Stimulated activated naive CD4-positive, alpha-beta T cell (primary cell): Measurements from ENCODE around the gene XPO6.

Experiments used
- DNase-seq, 6 experiments: peaks; one replicate each; lab custom pipeline; 2025; lab: John Stamatoyannopoulos, UW

Gene XPO6

DNA sequence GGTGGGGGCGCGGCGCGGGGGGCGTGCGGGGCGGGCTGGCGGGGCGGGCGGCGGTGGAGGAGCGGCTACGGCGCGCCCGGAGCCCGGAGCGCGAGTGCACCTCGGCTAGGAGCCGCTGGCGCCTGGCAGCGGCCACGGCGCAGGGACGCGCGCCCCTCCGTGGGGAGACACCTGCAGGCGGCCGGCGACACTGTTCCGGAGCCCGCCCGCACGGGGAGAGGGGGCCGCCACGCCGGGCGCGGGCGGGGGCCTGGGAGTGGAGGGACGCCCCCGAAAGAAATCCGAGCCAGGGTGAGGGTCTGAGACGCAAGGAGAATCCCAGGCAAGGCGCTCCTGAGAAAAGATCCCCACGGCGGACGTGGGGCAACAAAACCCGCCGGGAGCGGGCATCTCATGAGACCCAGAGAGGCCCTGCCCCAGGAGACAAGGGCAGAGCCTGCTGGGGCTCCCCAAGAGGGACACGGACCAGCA, 148.1 kb downstream of the XPO6 start, which contains the start of gene GSG1L:
TSS of gene GSG1L (minus strand) at position 124 of the 471 bp plus-strand sequence. CDS start 290 bp downstream, outside the sequence.
- no peak for DNase-seq

DNA sequence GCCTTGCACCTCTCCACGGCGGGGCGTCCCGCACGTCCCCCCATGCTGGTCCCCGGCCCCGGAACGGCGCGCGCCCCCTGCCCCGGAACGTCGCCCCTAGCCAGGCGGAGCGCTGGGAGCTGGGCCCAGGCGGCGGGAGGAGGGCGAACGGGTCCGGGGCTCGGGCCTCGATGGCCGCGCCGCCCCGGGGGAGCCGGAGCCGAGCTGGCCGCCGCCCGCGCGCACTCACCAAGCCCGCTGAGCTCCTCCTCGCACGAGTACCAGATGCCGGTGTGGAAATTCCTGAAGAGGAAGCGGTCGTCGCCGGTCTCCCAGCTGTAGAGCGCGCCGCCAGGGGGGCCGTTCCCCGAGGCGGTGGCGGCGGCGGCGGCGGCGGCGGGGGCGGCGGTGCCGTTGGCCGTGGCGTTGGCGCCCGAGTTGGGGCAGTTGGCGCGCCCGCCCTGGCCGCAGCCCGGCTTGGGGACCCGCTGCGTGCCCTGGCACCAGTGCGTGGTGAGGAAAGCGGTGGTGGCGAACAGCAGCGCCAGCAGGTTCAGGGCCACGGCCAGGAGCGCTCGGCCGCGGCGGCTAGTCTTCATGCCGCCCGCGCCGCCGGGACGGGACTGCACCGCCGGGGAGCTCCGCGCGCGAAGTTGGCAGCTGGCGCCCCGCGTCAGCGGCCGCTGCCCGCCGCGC, 148.8 kb downstream of the XPO6 start:
- no peak for DNase-seq

DNA sequence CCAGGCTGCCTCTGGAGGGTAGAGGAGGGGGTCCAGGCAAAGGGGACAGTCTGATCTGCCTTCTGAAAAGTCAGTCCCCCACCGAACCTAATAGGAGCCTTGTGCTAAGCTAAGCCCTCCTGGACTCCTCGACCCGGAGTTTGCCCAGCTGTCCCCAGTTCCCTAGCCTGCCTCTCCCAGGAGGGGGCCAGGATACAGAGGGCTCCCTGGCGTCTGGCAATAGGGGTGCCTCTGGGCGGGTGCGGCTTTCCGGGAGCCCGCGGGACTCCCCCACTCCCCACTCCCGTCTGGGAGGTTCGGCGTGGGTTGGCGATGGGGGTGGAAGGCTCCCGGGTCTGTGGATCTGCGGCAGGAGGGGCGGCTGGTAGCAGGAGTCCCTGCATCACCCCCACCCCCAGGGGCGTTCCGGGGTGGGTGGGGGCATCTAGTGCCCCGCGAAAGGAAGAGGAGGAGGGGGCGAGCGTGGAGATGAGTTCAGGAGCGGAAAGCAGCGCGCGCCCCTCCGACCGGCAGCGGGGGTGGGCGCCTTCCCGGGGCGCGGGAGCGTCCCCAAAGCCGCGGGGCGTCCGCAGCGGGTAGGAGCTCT, 149.4 kb downstream of the XPO6 start:
- DNase-seq = no peak

DNA sequence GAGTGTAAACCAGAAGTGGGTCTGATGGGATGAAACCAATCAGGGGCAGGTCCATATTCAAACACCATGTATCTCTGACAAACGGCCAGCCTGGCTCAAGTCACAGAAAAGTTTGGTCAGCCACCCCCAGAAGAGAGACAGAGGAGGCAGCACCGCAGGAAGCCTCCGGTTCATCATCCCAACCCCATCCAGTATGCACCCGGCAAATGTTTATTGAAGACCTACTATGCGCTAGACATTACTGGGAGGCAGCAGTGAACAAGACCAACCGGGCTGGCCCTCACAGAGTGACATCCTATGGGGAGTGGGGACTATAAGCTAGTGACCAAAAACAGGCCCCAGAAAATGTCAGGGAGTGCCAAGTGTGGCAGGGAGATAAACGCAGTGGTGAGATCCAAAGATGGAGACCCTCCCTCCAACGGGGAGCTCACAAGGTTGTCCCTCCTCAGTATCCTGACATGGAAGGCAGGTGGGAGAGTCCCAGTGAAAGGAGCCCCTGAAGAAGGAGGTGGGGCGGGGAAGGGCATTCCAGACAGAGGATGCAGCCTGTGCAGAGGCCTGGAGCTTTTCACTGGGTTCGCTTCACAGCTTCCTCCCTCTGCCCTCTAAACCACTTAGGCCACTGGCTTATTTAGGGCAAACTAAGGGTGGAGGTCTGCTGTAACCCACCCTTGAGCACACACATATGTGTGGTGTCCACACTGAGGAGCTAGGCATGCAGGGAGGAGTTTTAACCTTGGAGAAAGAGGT, 150.2 kb downstream of the XPO6 start:
- no peak for DNase-seq

DNA sequence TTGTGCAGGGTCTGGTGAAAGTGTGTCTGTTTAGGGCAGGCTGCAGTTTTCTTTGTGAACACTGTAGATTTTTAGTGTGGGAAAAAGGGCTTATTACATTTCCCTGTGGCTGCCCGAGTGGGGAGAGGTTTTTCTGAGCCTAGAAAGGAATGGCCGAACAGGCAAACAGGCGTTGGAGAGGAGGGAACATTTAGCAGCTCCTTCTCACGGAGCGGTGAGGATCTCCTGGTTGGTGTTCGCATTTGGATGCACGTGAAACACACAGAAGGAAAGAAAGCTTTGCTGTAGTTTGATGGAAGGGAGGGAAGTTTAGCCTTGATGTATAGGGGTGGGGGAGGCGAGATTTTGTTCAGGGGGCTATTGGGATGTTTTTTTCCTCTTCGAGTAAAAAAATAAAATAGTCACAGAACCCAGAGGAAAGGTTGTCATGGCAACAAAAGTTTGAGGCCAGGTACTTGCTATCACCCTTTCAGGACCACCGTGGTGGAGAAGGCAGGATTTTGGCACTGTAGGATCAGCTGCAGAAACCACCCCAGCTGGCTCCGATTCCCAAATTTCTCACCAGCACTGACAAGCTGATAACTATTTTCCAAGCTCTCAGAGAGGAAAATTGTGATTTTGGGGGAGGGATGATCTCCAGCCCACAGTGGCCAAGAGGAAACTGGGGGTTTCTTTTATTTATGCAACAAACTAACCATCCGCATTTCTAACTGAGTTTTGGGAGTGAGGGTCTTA, 151.8 kb downstream of the XPO6 start:
- DNase-seq = no peak

DNA sequence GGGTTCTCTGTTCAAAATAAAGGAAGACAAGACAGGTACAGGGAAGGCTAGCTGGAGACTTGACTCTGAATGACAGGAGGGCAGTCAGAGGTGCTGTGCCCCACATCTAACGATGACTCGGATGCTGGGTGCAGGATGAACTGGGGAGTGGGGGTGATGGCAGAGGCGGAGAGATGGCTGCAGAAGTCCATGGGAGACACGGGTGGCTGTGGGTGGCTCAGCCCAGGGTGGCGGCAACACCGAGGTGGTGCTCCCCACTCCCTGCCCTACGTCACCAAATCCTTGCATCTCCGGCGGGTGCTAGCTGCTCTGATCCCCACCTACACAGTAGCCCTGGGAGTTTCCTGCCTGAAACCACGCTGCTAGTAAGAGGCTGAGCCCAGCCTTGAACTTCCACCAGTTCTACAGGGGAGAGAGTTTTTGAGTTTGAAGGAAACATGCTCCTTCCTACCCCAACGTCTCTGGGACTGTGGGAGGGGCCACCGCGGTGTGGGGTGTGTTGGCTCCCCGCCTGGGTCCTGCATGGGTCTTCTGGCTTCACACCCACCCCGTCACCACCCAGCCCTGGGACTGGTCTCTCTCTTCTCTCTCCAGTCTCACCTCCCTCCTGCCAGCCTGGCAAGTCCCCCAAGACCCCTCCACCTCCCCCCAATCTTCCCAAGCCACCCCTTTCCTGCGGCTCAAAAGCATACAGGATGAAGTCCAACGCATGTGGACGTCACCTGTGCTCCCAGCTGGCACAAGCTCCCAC, 152.8 kb downstream of the XPO6 start:
- DNase-seq = no peak

DNA sequence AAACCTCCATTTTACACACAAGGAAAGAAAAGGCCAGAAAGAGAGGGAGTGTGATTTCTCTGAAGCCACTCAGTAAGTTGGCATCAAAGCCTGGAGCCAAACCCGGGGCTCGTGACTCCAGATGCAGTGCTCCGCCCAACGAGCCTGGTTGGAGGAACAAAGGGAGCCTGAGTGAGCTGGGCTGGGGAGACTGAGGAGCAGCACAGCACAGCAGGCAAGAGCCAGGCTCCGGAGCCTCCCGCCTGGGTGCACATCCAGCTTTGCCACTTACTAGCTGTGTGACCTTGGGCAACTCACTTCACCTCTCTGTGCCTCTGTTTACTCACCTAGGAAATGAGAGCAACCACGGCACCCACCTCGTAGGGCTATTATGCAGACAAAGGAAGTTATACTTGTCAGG, 153.8 kb downstream of the XPO6 start:
- DNase-seq = no peak

DNA sequence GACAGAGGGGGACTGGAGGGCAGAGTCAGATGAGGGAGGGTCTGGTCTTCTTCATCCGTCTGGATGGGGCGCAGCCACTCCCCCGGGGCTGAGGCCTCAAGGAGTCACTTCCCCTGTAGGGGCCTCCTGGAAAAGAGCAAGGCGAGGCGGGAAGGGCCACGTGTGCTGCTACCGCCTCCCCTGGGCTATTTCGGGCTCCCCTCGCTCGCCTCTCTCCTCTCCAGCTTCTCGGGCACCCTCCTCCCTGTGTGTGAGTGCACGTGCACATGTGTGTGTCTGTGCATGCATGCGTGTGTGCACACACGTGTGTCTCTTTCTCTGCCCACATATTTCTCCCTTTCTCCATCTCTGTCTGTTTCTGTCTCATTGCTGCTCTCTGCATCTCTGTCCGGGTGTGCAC, 158.3 kb downstream of the XPO6 start:
- no peak for DNase-seq

DNA sequence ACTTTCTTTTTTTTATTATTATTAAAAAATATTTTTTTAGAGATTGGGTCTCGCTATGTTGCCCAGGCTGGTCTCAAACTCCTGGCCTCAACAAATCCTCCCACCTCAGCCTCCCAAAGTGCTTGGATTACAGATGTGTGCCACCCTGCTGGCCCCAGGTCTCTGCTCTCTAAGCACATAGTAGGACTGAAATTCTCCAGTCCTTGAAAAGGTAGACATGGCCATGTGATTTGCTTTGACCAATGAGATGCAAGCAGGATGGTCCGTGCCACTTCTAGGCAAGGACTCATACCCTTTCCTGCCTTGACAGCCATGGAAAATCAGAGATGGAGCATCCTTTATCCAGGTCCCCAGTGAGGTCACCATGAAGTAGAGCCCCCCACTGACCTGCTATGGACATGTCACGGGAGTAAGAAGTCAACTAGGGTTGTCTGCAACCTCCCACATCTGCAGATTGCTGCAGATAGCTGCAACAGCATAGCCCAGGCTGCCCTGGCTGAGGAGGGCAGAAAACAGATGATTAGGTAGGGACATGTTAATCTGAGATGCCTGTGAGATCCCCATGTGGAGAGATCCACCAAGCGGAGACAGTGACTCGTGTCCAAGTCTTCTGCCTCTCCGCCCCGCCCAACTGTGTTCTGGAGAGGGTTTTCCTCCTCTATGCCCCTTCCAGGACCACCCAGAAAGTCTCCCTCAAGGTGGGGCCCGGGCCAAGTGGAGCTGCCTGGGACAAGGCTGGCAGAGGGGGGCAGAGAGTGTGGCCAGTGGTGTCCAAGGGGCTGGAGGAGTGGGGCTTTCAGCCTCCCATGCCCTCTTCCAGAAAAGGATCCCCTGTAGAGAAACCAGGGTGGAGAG, 159.3 kb downstream of the XPO6 start:
- DNase-seq = no peak

DNA sequence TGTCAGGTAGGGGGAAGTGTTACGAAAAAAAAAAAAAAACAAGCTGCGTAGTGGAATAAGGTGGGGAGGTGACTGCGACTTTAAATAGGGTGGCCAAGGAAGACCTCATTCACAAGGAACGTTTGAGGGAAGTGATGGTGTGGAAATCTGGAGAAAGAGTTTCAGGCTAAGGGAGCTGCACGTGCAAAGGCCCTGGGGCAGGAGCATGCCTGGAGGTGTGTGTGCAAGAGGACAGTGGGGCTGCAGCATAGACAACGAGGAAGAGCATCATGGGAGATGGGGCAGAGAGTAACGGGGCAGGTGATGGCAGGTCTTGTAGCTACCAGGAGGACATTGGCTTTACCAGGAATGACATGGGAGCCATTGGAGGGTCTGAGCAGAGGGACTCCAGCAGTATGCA, 160.3 kb downstream of the XPO6 start:
- no peak for DNase-seq
